Femur (tissue), 1 donor: Measurements from ENCODE around the gene BLNK.
"Not testable (repeated sequence)": the region's sequence is repeated elsewhere in the genome, so short reads cannot be mapped to it uniquely, and the experiment has no call there.

Source experiments
- DNase-seq: peaks from one replicate; pipeline ENCODE4 v3.0.0-alpha.2; 2017

Gene BLNK

DNA sequence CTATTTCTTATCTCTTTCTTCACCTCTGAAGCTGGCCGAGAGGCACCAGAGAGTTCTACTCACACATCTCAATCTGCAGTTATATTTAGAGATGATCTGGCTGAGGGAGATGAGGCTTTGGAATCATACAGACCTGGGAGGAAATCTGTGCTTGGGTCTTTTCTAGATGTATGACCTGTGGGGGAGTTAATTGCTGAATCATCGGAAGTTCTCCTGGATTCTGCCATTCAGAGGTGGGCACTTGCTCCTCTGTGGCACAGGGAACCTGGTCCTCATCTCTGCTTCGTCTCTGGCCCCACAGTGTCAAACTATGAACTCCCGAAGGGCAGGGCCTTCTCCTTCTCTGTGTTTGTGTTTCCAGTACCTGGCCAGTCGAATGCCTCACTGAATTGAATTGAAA is 52.5 kb downstream of the BLNK start:
- DNase-seq, result no peak

DNA sequence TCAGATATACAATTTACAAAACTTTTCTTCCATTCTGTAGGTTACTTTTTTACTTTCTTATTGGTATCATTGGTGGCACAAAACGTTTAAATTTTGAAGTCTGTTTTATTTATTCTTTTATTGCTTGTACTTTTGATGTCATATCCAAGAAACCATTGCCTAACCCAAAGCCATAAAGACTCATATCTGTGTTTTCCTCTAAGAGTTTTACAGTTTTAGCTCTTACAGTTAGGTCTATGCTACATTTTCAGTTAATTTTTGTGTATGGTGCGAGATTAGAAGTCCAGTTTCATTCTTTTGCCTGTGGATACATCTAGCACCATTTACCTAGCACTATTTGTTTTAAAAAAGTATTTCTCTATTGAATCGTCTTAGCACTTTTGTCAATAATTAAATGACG is 53.7 kb downstream of the BLNK start:
- no peak for DNase-seq

DNA sequence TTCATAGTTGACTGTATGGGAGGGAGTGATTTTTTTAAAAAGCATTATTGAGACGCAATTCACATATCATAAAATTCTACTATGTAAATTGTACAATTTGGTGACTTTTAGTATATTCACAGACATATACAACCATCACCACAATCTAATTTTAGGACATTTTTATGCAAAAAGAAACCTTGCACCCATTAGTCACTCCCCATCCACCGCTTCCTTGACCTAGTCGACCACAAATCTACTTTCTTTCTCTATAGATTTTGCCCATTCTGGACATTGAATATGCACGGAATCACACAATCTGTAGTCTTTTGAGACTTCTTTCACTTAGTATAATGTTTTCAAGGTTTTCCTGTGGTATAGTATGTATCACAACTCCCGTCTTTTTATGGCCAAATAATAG is 54.6 kb downstream of the BLNK start:
- DNase-seq, result no peak

DNA sequence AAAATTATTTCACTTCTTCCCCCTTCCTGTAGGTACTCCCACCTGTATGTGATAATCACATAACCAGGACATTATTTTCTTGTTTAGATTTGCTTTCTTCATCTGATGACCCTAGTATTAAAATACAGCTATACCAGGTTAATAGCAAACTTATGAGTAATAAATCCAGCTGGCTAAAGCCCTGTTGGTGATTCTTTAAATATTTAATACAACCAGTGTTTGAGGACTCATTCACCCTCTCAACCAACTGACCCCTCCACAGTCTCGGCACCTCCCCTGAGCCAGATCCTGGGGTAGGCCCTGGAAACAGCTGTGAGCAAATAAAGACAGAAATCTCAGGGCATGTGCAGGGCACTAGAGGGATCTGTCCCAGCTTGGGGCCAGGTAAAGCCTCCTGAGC is 58.5 kb downstream of the BLNK start:
- DNase-seq, result no peak

DNA sequence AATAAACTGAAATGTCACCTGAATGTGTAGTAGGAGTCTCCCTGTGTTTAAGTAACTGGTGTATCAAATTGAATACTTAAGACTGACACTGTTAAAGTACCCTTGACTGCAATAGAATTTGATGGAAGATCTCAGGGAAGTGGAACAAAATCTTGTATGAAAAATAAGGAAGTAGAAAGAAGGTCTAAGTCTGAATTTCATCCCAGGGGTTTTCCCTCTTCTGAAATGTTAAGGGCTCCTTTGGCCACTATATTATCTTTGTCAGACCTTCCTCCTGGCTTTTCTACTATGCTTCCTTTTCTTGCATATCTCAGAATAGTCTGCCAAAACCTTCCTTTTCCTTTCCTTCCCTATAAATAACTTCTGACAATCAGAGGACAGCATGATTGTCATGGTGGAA is 59.6 kb downstream of the BLNK start:
- no peak for DNase-seq

DNA sequence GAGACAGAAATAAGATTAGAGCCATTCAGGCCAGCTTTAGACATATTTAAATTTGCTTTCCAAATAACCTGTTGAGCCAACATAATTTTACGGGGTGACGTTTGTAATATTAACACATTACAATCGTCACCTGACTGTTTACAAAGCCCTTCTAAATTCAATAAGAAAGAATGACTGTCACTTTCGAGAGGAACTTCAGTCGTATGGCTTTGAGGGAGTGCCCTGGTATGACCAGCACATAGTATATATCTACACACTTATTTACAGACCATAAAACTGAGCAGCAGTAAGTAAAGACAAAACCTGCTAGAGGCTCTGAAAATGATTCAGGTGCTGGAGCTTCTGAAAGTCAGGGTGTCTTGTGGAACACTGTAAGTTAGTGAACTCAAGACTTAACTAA is 62.4 kb downstream of the BLNK start:
- DNase-seq, result no peak

DNA sequence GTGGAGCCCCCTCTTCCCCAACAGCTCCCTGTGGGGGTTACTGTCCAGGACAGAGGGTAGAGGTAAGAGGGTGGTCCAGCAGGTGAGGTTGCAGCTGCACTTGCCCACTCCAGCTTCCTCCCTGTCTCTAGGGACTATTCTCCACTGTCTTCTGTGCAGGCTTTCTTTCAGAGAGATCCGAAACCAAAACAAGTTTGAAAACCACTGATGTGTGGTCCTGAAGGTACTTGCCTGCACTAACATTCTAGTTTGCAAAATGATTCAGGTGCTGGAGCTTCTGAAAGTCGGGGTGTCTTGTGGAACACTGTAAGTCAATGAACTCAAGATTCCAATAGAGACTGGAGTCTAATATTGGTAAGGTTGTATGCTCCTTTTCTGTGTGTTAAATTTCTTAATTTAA is 63.1 kb downstream of the BLNK start:
- DNase-seq, result no peak

DNA sequence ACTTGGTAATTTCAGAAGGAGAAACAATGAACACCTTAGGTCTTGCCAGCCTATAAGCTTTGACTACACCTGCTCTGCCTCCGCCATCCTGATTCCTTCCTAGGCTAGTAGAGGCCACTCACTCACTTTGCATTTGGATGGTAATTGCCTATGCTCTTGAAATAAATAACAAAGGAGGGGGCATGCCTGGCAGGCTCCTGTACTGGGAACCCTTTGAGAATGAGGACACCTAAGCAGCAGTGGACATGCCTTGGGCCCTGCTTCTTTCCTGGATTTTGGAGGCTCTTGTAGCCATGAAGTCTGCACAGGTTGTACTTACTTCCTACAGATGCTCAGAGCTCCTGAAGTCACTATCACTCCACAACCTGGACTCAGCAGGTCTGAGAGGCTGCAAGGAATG is 65.8 kb downstream of the BLNK start:
- no peak for DNase-seq

DNA sequence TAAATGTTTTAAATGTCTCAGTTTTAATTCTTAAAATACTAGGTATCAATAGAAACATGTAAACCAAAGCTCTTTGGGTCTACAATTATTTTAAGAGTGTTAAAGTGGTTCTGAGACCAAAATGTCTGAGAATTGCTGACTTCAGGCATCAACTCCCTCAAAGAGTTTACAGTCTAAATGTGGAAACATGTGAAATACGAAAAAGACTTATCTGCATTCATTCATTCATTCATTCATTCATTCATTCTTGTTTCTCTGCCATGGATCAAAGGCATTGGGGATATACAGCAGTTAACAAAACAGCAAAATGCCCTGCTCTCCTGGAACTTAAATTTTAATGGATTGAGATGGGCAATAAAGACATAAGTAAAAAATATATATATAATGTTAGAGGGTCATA is 69.8 kb downstream of the BLNK start:
- no peak for DNase-seq

DNA sequence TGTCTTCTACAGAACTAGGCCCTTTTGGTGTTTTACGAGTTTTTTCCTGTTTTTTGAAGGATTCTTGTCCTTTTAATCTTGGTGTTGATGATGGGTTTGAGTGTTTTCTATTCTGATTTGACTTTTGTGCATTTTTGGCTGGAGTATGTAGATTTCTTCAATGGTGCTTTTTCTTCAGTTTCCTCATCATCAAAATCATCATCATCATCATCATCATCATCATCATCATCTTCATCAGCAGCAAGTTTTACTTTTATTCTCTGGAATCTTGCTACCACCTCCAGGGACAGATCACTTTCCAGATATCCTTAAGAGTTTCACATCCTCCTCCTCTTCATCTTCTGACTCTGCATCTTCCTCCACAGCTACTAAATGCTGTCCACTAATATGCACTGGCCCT is 81.9 kb downstream of the BLNK start:
- DNase-seq, result not testable (repeated sequence)

DNA sequence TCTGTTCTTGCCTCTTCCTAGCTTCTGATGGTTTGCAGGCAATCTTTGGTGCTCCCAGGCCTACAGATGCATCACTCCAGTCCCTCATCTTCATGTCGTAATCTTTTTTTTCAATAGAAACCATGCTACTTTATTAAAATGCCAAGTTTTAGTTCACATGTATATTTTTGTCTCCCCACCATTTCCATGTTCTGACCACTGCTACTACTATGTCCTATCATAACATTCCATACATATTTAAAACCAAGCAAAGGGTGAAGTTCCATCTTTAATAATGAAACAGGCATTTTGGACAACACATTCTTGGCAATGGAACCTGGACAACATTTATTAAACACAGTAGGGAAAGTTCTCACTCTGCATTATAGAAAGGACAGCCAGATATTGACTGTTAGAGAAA is 82.5 kb downstream of the BLNK start:
- DNase-seq, result no peak

DNA sequence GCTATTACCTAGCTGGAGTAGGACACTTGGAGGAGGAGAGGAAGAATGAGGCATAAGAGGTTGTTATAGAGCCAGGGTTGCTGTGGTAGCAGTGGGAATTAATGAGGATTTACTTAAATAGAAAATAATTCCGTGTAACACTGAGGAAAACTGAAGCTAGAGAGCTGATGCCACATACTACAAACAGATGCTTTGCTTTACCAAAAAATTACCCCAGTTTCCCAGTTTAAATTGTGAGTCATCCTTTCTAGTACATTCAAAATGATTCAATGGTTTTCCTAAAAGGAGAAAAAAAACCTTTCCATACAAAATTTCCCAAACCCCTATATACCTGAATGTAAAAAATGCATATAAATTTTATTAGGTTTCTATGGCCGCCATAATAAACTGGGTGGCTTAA is 82.9 kb downstream of the BLNK start:
- no peak for DNase-seq

DNA sequence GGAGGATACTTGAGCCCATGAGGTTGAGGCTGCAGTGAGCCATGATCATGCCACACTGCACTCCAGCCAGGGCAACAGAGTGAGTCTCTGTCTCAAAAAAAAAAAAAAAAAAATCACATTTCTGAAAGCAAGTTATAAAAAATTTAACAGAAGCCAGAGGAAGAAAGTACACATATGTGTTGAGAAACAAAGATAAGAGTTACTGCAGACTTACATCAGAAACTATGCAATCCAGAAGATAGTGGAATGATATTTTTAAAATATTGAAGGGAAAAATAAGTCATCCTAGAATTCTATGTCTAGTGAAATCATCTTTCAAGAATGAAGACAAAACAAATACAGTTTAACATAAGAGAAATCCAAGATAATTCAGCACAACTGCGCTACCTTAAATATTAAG is 94.4 kb downstream of the BLNK start:
- DNase-seq, result no peak

DNA sequence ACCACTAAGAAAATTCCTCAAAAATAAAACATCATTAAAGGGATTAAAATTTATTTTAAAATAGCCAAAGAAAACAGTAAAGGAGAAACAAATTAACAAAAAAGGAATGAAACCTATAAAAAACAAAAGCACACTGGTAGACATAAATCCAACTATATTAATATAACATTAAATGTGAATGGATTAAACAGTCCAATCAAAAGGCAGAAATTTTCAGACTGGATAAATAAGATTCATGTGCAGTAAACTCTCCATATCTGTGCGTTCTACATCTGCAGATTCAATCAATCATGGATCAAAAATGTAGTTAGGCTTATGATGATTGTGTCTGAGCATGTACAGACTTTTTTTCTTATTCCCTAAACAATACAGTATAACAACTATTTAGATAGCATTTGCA is 98.7 kb downstream of the BLNK start:
- DNase-seq, result no peak

DNA sequence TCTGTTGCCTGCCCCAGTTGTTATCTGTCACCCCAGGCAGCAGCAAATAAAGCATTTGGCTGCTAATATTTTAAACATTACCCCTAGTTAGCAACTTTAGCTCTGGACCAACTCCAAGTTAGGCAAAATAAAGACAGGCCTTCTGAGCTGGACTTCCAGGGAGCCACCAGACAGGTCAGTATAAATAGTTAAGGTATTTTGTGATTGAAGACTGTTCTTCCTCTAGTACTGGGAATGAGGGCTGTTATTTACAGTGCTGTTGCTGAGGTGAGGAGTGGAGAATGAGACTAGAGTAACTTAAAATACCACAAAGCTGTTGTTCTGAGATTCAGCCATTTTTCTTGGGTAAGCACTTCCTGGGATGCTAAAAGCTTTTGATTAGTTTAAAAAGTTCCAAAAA is 101.1 kb downstream of the BLNK start:
- no peak for DNase-seq

DNA sequence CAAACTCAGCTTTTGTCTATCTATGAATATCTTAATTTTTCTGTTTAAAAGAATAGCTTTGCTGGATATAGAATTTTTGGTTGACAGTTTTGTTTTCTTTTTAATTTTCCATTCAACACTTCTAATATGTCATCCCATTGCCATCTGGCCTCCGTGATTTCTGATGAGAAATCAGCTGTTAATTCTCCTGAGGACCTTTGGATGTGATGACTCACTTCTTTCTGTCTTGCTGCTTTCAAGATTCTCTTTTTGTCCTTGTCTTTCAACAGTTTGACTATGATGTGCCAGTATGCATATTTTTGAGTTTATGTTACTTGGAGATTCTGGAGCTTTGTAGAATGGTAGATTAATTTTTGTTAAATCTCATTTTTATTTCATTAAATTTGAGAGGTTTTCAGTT is 102.8 kb downstream of the BLNK start:
- DNase-seq, result no peak

DNA sequence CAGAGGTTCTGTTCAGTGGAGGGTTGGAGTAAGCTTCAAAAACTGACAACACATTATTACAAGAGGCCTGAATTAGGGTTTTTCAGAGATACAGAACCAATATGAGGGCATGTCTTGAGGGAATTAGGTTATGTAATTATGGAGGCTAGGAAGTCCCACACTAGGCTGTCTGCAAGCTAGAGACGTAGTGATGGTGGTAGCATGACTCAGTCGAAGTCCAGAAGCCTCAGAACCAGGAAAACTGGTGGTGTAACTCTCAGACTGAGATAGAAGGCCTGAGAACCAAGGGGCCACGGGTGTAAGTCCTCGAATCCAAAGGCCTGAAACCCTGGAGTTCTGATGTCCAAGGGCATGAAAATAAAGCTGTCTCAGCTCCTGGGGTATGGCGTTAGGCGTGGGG is 105.6 kb downstream of the BLNK start:
- DNase-seq, result no peak

DNA sequence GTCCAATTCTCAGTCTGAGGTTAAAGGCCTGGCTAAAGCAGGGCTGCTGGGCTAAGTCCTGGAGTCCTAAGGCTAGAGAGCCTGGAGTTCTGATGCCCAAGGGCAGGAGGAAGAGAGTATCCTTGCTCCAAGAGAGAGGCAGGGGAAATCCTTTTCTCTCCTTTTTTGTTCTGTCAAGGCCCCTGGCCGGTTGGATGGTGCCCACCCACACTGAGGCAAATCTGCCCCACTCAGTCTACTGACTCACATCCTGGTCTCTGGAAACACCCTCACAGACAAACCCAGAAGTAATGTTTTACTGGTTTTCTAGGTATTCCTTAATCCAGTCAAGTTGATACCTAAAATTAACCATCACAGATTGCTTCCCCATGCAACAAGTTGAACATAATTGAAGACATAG is 118.3 kb downstream of the BLNK start:
- DNase-seq, result no peak

DNA sequence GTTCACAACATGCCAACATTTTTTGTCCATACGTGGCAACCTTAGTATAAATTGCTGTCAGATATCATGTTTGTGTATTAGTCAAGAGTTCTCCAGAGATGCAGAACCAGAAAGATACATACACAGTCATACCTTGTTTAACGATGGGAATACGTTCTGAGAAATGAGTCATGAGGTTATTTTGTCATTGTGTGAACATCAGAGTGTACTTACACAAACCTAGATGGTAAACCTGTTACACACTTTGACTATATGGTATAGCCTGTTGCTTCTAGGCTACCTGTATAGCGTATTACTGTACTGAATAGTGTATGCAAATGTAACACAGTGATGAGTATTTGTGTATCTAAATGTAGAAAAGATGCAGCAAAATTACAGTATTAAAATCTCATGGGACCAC is 118.9 kb downstream of the BLNK start:
- no peak for DNase-seq
